Esophagus muscularis mucosa (tissue), 4 donors: ENCODE measurements around the gene KIF17.

Experiments
- EP300 ChIP-seq: sonication (generic); formaldehyde crosslinking; IDR thresholded peaks from one replicate; pipeline ENCODE4 v1.6.1; 2017; ENCODE audit warnings: antibody characterized with exemption
- POLR2A ChIP-seq: fragments of 450-650 bp; IDR thresholded peaks from one replicate; pipeline ENCODE4 v1.6.1; 2017; ENCODE audit warnings: antibody characterized with exemption, moderate library complexity, mild to moderate bottlenecking, low read depth
- POLR2AphosphoS5 ChIP-seq, 2 donors: sonication (generic); formaldehyde crosslinking; IDR thresholded peaks; one replicate each; pipeline ENCODE4 v1.6.1; 2017; ENCODE audit warnings: antibody characterized with exemption in 2 of 2
- TF ChIP-seq, protein P1 (sequence below), 3 experiments: fragments of 200-600 bp in 2 of 3; fragments of 450-650 bp in 1 of 3; sonication (generic) in 2 of 3; IDR thresholded peaks; one replicate each; pipeline ENCODE4 v1.5.1; 2017 to 2019; ENCODE audit warnings: antibody characterized with exemption in 3 of 3, mild to moderate bottlenecking in 2 of 3, moderate library complexity in 1 of 3

DNA sequence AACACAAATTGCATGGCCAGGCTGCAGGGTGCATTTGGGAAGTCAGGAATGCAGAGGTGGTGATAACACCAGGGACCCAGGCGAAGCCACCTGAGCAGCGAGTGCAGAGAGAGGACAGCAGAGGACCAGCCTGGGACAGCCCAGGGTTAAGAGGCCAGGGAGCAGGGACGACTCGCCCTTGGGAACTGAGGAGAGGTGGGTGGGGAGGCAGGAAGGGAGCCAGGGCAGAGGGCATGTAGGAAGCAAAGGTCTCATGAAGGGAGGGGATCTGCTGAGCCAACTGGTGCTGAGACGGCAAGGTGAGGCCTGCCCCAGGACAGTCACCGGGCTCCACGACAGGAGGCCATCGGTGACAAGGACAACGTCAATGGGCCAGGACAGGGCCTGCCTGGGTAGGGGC lies 16.4 kb downstream of the KIF17 start:
- TF ChIP-seq EP300 (no peak), POLR2A (no peak), POLR2AphosphoS5 (IDR thresholded peaks at IDR 0.05) (no peak)
- TF ChIP-seq, protein P1, sequence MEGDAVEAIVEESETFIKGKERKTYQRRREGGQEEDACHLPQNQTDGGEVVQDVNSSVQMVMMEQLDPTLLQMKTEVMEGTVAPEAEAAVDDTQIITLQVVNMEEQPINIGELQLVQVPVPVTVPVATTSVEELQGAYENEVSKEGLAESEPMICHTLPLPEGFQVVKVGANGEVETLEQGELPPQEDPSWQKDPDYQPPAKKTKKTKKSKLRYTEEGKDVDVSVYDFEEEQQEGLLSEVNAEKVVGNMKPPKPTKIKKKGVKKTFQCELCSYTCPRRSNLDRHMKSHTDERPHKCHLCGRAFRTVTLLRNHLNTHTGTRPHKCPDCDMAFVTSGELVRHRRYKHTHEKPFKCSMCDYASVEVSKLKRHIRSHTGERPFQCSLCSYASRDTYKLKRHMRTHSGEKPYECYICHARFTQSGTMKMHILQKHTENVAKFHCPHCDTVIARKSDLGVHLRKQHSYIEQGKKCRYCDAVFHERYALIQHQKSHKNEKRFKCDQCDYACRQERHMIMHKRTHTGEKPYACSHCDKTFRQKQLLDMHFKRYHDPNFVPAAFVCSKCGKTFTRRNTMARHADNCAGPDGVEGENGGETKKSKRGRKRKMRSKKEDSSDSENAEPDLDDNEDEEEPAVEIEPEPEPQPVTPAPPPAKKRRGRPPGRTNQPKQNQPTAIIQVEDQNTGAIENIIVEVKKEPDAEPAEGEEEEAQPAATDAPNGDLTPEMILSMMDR (IDR thresholded peaks at IDR 0.05): no peak
